HG02588 (cell line): ENCODE results near the gene FSD1L.

Experiments
- ATAC-seq: cut with Tn5 transposase; IDR thresholded peaks from one replicate; pipeline ENCODE4 v1.9.1; 2021; ENCODE audit warnings: mild to moderate bottlenecking, moderate library complexity; ENCODE audit not compliant: unreplicated experiment

Gene FSD1L

GRCh38 chr9:105435453-105435852 is 12.4 kb upstream of the FSD1L start:
- ATAC-seq: no peak

- ATAC-seq: no peak
Observed at GRCh38 chr9:105436783-105437182, 11.1 kb upstream of the FSD1L start.

GRCh38 chr9:105437704-105438103 is 10.1 kb upstream of the FSD1L start:
- no peak for ATAC-seq

- no peak for ATAC-seq
Observed at GRCh38 chr9:105438141-105438806, 9.6 kb upstream of the FSD1L start.

- no peak for ATAC-seq
Observed at GRCh38 chr9:105439428-105439827, 8.4 kb upstream of the FSD1L start.

- ATAC-seq: no peak
Observed at GRCh38 chr9:105441616-105442160, 6.1 kb upstream of the FSD1L start.

GRCh38 chr9:105443121-105443520 is 4.7 kb upstream of the FSD1L start:
- ATAC-seq: no peak

GRCh38 chr9:105444130-105444529 is 3.7 kb upstream of the FSD1L start:
- ATAC-seq: no peak

GRCh38 chr9:105445203-105445881 is 2.5 kb upstream of the FSD1L start:
- ATAC-seq: no peak

GRCh38 chr9:105447386-105447813 is 434 bp upstream of the FSD1L start:
- ATAC-seq: no peak

GRCh38 chr9:105449081-105449480 is 1.2 kb downstream of the FSD1L start:
- ATAC-seq: no peak

- ATAC-seq: no peak
Observed at GRCh38 chr9:105452185-105452584, 4.4 kb downstream of the FSD1L start.

GRCh38 chr9:105455836-105456475 is 8.1 kb downstream of the FSD1L start:
- no peak for ATAC-seq

GRCh38 chr9:105457560-105458294 is 9.9 kb downstream of the FSD1L start:
- no peak for ATAC-seq

- ATAC-seq: no peak
Observed at GRCh38 chr9:105458404-105458803, 10.6 kb downstream of the FSD1L start.

GRCh38 chr9:105459336-105459735 is 11.5 kb downstream of the FSD1L start:
- ATAC-seq: no peak

- no peak for ATAC-seq
Observed at GRCh38 chr9:105466898-105467455, 19.1 kb downstream of the FSD1L start.

GRCh38 chr9:105468875-105469274 is 21.0 kb downstream of the FSD1L start:
- ATAC-seq: no peak

GRCh38 chr9:105473221-105473620 is 25.4 kb downstream of the FSD1L start:
- no peak for ATAC-seq

- no peak for ATAC-seq
Observed at GRCh38 chr9:105475302-105475701, 27.5 kb downstream of the FSD1L start.

GRCh38 chr9:105479846-105480245 is 32.0 kb downstream of the FSD1L start:
- no peak for ATAC-seq
